Effector memory CD8-positive, alpha-beta T cell (primary cell): Measurements from ENCODE around the gene RIMS4.

ENCODE experiments used
- ATAC-seq: fragments of 150-1000 bp; cut with Tn5 transposase; replicated peaks from 2 replicates; pipeline ENCODE4 v1.10.0; 2021; ENCODE audit warnings: mild to moderate bottlenecking, moderate library complexity
- DNase-seq, 3 experiments: peaks; one replicate each; pipeline ENCODE4 v3.0.0; 2021
- H3K27ac Mint-ChIP-seq, 2 donors: one replicate each; pipeline ENCODE4 v1.8.0; 2022; ENCODE audit warnings: mild to moderate bottlenecking in 2 of 2, mixed read lengths in 2 of 2, moderate library complexity in 2 of 2
- H3K27me3 Mint-ChIP-seq, 2 donors: one replicate each; pipeline ENCODE4 v1.8.0; 2022; ENCODE audit warnings: mixed read lengths in 2 of 2
- H3K36me3 Mint-ChIP-seq: one replicate; pipeline ENCODE4 v1.8.0; 2022; ENCODE audit warnings: mild to moderate bottlenecking, moderate library complexity, mixed read lengths; ENCODE audit not compliant: insufficient read depth
- H3K4me1 Mint-ChIP-seq, 2 donors: one replicate each; pipeline ENCODE4 v1.8.0; 2022; ENCODE audit warnings: low read depth in 2 of 2, mixed read lengths in 2 of 2
- H3K4me3 Mint-ChIP-seq, 2 donors: one replicate each; pipeline ENCODE4 v1.8.0; 2022; ENCODE audit warnings: mild to moderate bottlenecking in 2 of 2, mixed read lengths in 2 of 2, moderate library complexity in 2 of 2
- H3K9me3 Mint-ChIP-seq, 2 donors: one replicate each; pipeline ENCODE4 v1.8.0; 2022; ENCODE audit warnings: mixed read lengths in 2 of 2

Gene RIMS4

GRCh38 chr20:44745122-44745597, 65.2 kb downstream of the RIMS4 start:
- H3K27ac Mint-ChIP-seq, result no peak overlapping the region
- H3K27me3 Mint-ChIP-seq, result peaks cover 52 to 79% of the 10 kb centered on the region in 2 donors
- DNase-seq (no peak), ATAC-seq (no peak)
- H3K9me3 Mint-ChIP-seq, result no peaks in the 10 kb centered on the region
- H3K4me3 Mint-ChIP-seq, result peak overlapping the region; percentile 7 to 60
- H3K4me1 Mint-ChIP-seq, result peaks cover 0 to 3% of the 10 kb centered on the region in 2 donors
- H3K36me3 Mint-ChIP-seq, result no peaks in the 10 kb centered on the region

GRCh38 chr20:44743916-44744655, 66.3 kb downstream of the RIMS4 start:
- Mint-ChIP-seq H3K27me3 (peaks cover 44 to 69% of the 10 kb centered on the region in 2 donors), H3K4me3 (no peak overlapping the region), H3K9me3 (no peaks in the 10 kb centered on the region), H3K36me3 (no peaks in the 10 kb centered on the region), H3K27ac (no peak overlapping the region), H3K4me1 (peaks cover 0 to 3% of the 10 kb centered on the region in 2 donors)
- DNase-seq (no peak), ATAC-seq (no peak)

- Mint-ChIP-seq H3K9me3 (no peaks in the 10 kb centered on the region), H3K27me3 (peaks cover 39 to 64% of the 10 kb centered on the region in 2 donors), H3K4me1 (peaks cover 0 to 5% of the 10 kb centered on the region in 2 donors), H3K4me3 (no peak overlapping the region), H3K27ac (no peak overlapping the region), H3K36me3 (no peaks in the 10 kb centered on the region)
- no peak for DNase-seq
- ATAC-seq, result no peak
Measured at GRCh38 chr20:44743080-44743701, 67.2 kb downstream of the RIMS4 start.

- no peak overlapping the region for H3K27ac Mint-ChIP-seq
- H3K36me3 Mint-ChIP-seq, result no peaks in the 10 kb centered on the region
- ATAC-seq (no peak), DNase-seq (no peak)
- peaks cover 37 to 57% of the 10 kb centered on the region in 2 donors for H3K27me3 Mint-ChIP-seq
- H3K4me1 Mint-ChIP-seq, result peaks cover 0 to 4% of the 10 kb centered on the region in 2 donors
- no peaks in the 10 kb centered on the region for H3K9me3 Mint-ChIP-seq
- no peak overlapping the region for H3K4me3 Mint-ChIP-seq
Measured at GRCh38 chr20:44742304-44743079, 67.9 kb downstream of the RIMS4 start.

- Mint-ChIP-seq H3K36me3 (no peaks in the 10 kb centered on the region), H3K9me3 (peaks cover 0 to 9% of the 10 kb centered on the region in 2 donors), H3K27me3 (peaks cover 18 to 34% of the 10 kb centered on the region in 2 donors), H3K4me3 (no peak overlapping the region), H3K4me1 (peaks cover 5 to 12% of the 10 kb centered on the region in 2 donors), H3K27ac (no peak overlapping the region)
- no peak for ATAC-seq
- DNase-seq, result no peak
Measured at GRCh38 chr20:44739942-44740341, 70.4 kb downstream of the RIMS4 start.

GRCh38 chr20:44738813-44739477, 71.4 kb downstream of the RIMS4 start:
- Mint-ChIP-seq H3K36me3 (no peaks in the 10 kb centered on the region), H3K4me3 (no peak overlapping the region), H3K9me3 (peaks cover 0 to 9% of the 10 kb centered on the region in 2 donors), H3K27me3 (peaks cover 8 to 25% of the 10 kb centered on the region in 2 donors), H3K27ac (no peak overlapping the region), H3K4me1 (peaks cover 5 to 12% of the 10 kb centered on the region in 2 donors)
- DNase-seq (peak in 1 of 3 experiments; percentile 15), ATAC-seq (peak; percentile 54)

GRCh38 chr20:44737116-44737515, 73.2 kb downstream of the RIMS4 start:
- Mint-ChIP-seq H3K4me3 (no peak overlapping the region), H3K36me3 (no peaks in the 10 kb centered on the region)

GRCh38 chr20:44736170-44737021, 74.0 kb downstream of the RIMS4 start:
- Mint-ChIP-seq H3K9me3 (peaks cover 0 to 9% of the 10 kb centered on the region in 2 donors), H3K36me3 (no peaks in the 10 kb centered on the region), H3K27ac (peak overlapping the region in 1 of 2 donors; percentile 23), H3K4me1 (peaks cover 8 to 15% of the 10 kb centered on the region in 2 donors), H3K4me3 (peak overlapping the region; percentile 45 to 61), H3K27me3 (peaks cover 0 to 10% of the 10 kb centered on the region in 2 donors)
- ATAC-seq (peak; percentile 75), DNase-seq (peak in 1 of 3 experiments; percentile 10)

More at GRCh38 chr20:44737116-44737515, 73.2 kb downstream of the RIMS4 start:
- H3K27me3 Mint-ChIP-seq, result peaks cover 0 to 16% of the 10 kb centered on the region in 2 donors
- DNase-seq (no peak), ATAC-seq (no peak)
- peak overlapping the region in 1 of 2 donors; percentile 23 for H3K27ac Mint-ChIP-seq
- H3K4me1 Mint-ChIP-seq, result peaks cover 8 to 15% of the 10 kb centered on the region in 2 donors
- H3K9me3 Mint-ChIP-seq, result peaks cover 0 to 9% of the 10 kb centered on the region in 2 donors

- Mint-ChIP-seq H3K27ac (no peak overlapping the region), H3K9me3 (peaks cover 0 to 9% of the 10 kb centered on the region in 2 donors), H3K4me1 (peaks cover 8 to 15% of the 10 kb centered on the region in 2 donors), H3K4me3 (peak overlapping the region in 1 of 2 donors; percentile 61), H3K27me3 (peaks cover 0 to 10% of the 10 kb centered on the region in 2 donors), H3K36me3 (no peaks in the 10 kb centered on the region)
- no peak for ATAC-seq
- no peak for DNase-seq
Measured at GRCh38 chr20:44735816-44736169, 74.6 kb downstream of the RIMS4 start.

GRCh38 chr20:44734938-44735337, 75.4 kb downstream of the RIMS4 start:
- Mint-ChIP-seq H3K4me3 (no peak overlapping the region), H3K4me1 (peaks cover 8 to 15% of the 10 kb centered on the region in 2 donors), H3K36me3 (no peaks in the 10 kb centered on the region), H3K9me3 (peaks cover 0 to 9% of the 10 kb centered on the region in 2 donors), H3K27ac (no peak overlapping the region), H3K27me3 (peaks cover 0 to 10% of the 10 kb centered on the region in 2 donors)
- DNase-seq (no peak), ATAC-seq (no peak)

- ATAC-seq (peak; percentile 80), DNase-seq (peak; percentile 42 to 64 (median 49))
- H3K4me1 Mint-ChIP-seq, result peaks cover 8 to 13% of the 10 kb centered on the region in 2 donors
- peaks cover 0 to 9% of the 10 kb centered on the region in 2 donors for H3K9me3 Mint-ChIP-seq
- peak overlapping the region in 1 of 2 donors; percentile 13 for H3K27ac Mint-ChIP-seq
- peaks cover 5 to 19% of the 10 kb centered on the region in 2 donors for H3K27me3 Mint-ChIP-seq
- H3K4me3 Mint-ChIP-seq, result no peak overlapping the region
- no peaks in the 10 kb centered on the region for H3K36me3 Mint-ChIP-seq
Measured at GRCh38 chr20:44733341-44734069, 76.8 kb downstream of the RIMS4 start.
